HepG2 (cell line): ENCODE results near the gene SCARF1. TPM values are rescaled to one million over a fixed set of nuclear protein-coding genes. Genes with fewer than 3 reads are reported as not detected.

ENCODE experiments used
- ATF1 ChIP-seq: IDR thresholded peaks from 2 replicates; pipeline ENCODE4 v1.6.1; 2016; ENCODE audit warnings: mild to moderate bottlenecking, control low read depth
- FOXA1 ChIP-seq, 2 experiments: fragments of 450-650 bp in 1 of 2; sonication (generic) in 1 of 2; formaldehyde crosslinking in 1 of 2; IDR thresholded peaks; 2 replicates each; pipeline versions ENCODE4 v1.4.0 to v1.6.1; 2016 to 2020; ENCODE audit warnings: missing genetic modification reagents in 1 of 2
- GPN1 ChIP-seq: sonication (generic); formaldehyde crosslinking; IDR thresholded peaks from 2 replicates; pipeline ENCODE4 v1.5.1; 2020; ENCODE audit warnings: missing genetic modification reagents, borderline replicate concordance
- HHEX ChIP-seq: IDR thresholded peaks from 2 replicates; pipeline ENCODE4 v1.6.1; 2016; ENCODE audit warnings: control low read depth
- HMGA1 ChIP-seq: sonication (generic); formaldehyde crosslinking; conservative IDR thresholded peaks from 2 replicates; pipeline ENCODE4 v1.4.0; 2020; ENCODE audit warnings: missing genetic modification reagents
- HNRNPH1 ChIP-seq: fragments of 200-400 bp; formaldehyde crosslinking; optimal IDR thresholded peaks from 2 replicates; pipeline ENCODE3; 2017; ENCODE audit warnings: mild to moderate bottlenecking, low read depth, low read length
- IKZF1 ChIP-seq: fragments of 450-650 bp; IDR thresholded peaks from 2 replicates; pipeline ENCODE4 v1.7.1; 2016
- KLF11 ChIP-seq: IDR thresholded peaks from 2 replicates; pipeline ENCODE4 v1.6.1; 2016; ENCODE audit warnings: missing compliant biosample characterization
- MLXIP ChIP-seq: sonication (generic); formaldehyde crosslinking; IDR thresholded peaks from 2 replicates; pipeline ENCODE4 v1.9.0; 2021; ENCODE audit warnings: missing genetic modification reagents, borderline replicate concordance
- RNF219 ChIP-seq: sonication (generic); formaldehyde crosslinking; IDR thresholded peaks from 2 replicates; pipeline ENCODE4 v1.5.0; 2020; ENCODE audit warnings: mild to moderate bottlenecking, missing genetic modification reagents
- RXRA ChIP-seq: sonication (generic); formaldehyde crosslinking; IDR thresholded peaks from 2 replicates; pipeline ENCODE4 v1.5.1; 2020; ENCODE audit warnings: missing genetic modification reagents
- ZC3H13 ChIP-seq: sonication (generic); formaldehyde crosslinking; IDR thresholded peaks from 2 replicates; pipeline ENCODE4 v1.8.1; 2023; ENCODE audit warnings: mild to moderate bottlenecking, missing genetic modification reagents, moderate library complexity
- ZHX2 ChIP-seq, 2 experiments: sonication (generic) in 1 of 2; formaldehyde crosslinking in 1 of 2; IDR thresholded peaks; 2 replicates each; pipeline versions ENCODE4 v1.6.1 to v1.9.0; 2014 to 2022; ENCODE audit warnings: antibody characterized with exemption in 1 of 2, borderline replicate concordance in 1 of 2, inconsistent platforms in 1 of 2, low read depth in 1 of 2, missing genetic modification reagents in 1 of 2
- ZNF564 ChIP-seq: sonication (generic); formaldehyde crosslinking; IDR thresholded peaks from 2 replicates; pipeline ENCODE4 v1.8.1; 2023; ENCODE audit warnings: mild to moderate bottlenecking, missing genetic modification reagents
- ZNF615 ChIP-seq: sonication (generic); formaldehyde crosslinking; IDR thresholded peaks from 2 replicates; pipeline ENCODE4 v1.5.0; 2020; ENCODE audit warnings: mild to moderate bottlenecking, missing genetic modification reagents, borderline replicate concordance
- polyA plus RNA-seq, 8 experiments: library from polyadenylated mRNA; depleted of rRNA in 3 of 8; stranded (reverse) in 7 of 8; unstranded in 1 of 8; fragments of >200 nt; fragmentation: Illumina TruSeq in 4 of 8; extraction: Trizol in 4 of 8; gene quantifications; 2 replicates each; pipeline versions ENCODE4 v1.2.1 to v1.2.3, GENCODE V29; 2011 to 2016; ENCODE audit warnings: low read depth in 4 of 8, missing spikeins in 1 of 8, mixed read lengths in 1 of 8; ENCODE audit not compliant: insufficient read depth in 1 of 8
- total RNA-seq, 5 experiments: library from RNA; depleted of rRNA; stranded (reverse); fragments of >200 nt; fragmentation: Illumina TruSeq; extraction: Trizol; gene quantifications; 2 replicates each; pipeline ENCODE4 v1.2.3, GENCODE V29; 2016; ENCODE audit warnings: low read depth in 1 of 5

SCARF1 gene
- total and polyA plus RNA-seq, 2 of the 13 experiments (the other 11 are each of a cell fraction or from before 2014, with no cell fraction given) = 0.24 to 0.71 TPM

- no peak; the same call in 1 of the 2 replicates for TF ChIP-seq ZC3H13 (CRISPR knock-in tag)
- TF ChIP-seq HNRNPH1 = no peak
- no peak for TF ChIP-seq IKZF1
- no peak for TF ChIP-seq RNF219 (CRISPR knock-in tag)
- no peak for TF ChIP-seq HMGA1
- TF ChIP-seq HHEX (CRISPR knock-in tag) = no peak
- TF ChIP-seq ATF1 = no peak
- no peak for TF ChIP-seq ZHX2 (IDR thresholded peaks at IDR 0.05; ENCODE audit: low read depth)
- no peak for TF ChIP-seq ZHX2 (CRISPR knock-in tag; IDR thresholded peaks at IDR 0.05; ENCODE audit: borderline replicate concordance)
- no peak for TF ChIP-seq GPN1
- TF ChIP-seq KLF11 (CRISPR knock-in tag) = no peak; the same call in 1 of the 2 replicates
- no peak for TF ChIP-seq ZNF564 (CRISPR knock-in tag)
- peak; percentile 61; the same call in 1 of the 2 replicates for TF ChIP-seq RXRA (CRISPR knock-in tag)
- no peak for TF ChIP-seq MLXIP (CRISPR knock-in tag)
- TF ChIP-seq ZNF615 (CRISPR knock-in tag) = no peak
- no peak for TF ChIP-seq FOXA1 (IDR thresholded peaks at IDR 0.05)
- TF ChIP-seq FOXA1 (CRISPR knock-in tag; IDR thresholded peaks at IDR 0.05) = peak; percentile 47; the same call in 1 of the 2 replicates
Measured at GRCh38 chr17:1649844-1650501, 4.4 kb upstream of the SCARF1 start, which contains the start of gene RILP (continued).
